HepG2 (cell line): ENCODE measurements around the gene TREH. TPM values are rescaled to one million over a fixed set of nuclear protein-coding genes. Genes with fewer than 3 reads are reported as not detected.

Source experiments
- ATAC-seq: fragments of 200-7000 bp; cut with Tn5 transposase; 3 replicates; pipeline ENCODE4 v1.9.1; 2020; ENCODE audit warnings: mild to moderate bottlenecking, moderate library complexity
- BruUV-seq: library from RNA; stranded (reverse); fragments of 400-500 nt; replicated peaks from 2 replicates; lab custom pipeline; 2021; lab: Mats Ljungman, UMichigan
- CTCF ChIA-PET: fragments of 300-600 bp; formaldehyde crosslinking; extraction: SDS; loops from one replicate; lab custom pipeline; 2021; ENCODE audit warnings: low total read pairs, inconsistent platforms, low intra/inter-chr PET ratio; lab: Yijun Ruan, JAX
- POLR2A ChIA-PET: fragments of 350-600 bp; sonication (Branson Sonifier 250); formaldehyde crosslinking; loops from one replicate; lab custom pipeline; 2020; ENCODE audit warnings: antibody characterized with exemption, inconsistent platforms; lab: Yijun Ruan, JAX
- DNase-seq: peaks from one replicate; pipeline ENCODE4 v3.0.0-alpha.2; 2015; ENCODE audit warnings: low spot score
- FAIRE-seq: peaks from 3 replicates; lab custom pipeline; 2011; peaks lifted over from hg19 to GRCh38; lab: Jason Lieb, UNC
- H2AFZ ChIP-seq: one replicate; pipeline ENCODE4 v1.6.1; 2011; ENCODE audit warnings: low read length, inconsistent platforms
- H3K27ac ChIP-seq: fragments of 300-600 bp; 3 replicates; pipeline ENCODE4 v1.8.0; 2011; ENCODE audit warnings: mixed run types, mild to moderate bottlenecking, mixed read lengths, low read length, inconsistent platforms; ENCODE audit not compliant: insufficient read depth; ENCODE audit errors: extremely low read length
- H3K27me3 ChIP-seq, 2 experiments: fragments of 200-600 bp in 1 of 2; 2 replicates in 1 of 2; 3 replicates in 1 of 2; pipeline versions ENCODE4 v1.6.0 to v1.8.0; 2011; ENCODE audit warnings: low read length in 2 of 2, mild to moderate bottlenecking in 2 of 2, moderate library complexity in 2 of 2, inconsistent platforms in 1 of 2; ENCODE audit not compliant: insufficient read depth in 2 of 2, control insufficient read depth in 1 of 2
- H3K36me3 ChIP-seq, 2 experiments: fragments of 200-600 bp in 1 of 2; replicated peaks in 1 of 2; 2 replicates in 1 of 2; 3 replicates in 1 of 2; pipeline versions ENCODE4 v1.5.1 to v1.8.0; 2011; ENCODE audit warnings: low read length in 2 of 2, inconsistent platforms in 1 of 2; ENCODE audit not compliant: insufficient read depth in 2 of 2, control insufficient read depth in 1 of 2
- H3K4me1 ChIP-seq: 2 replicates; pipeline ENCODE4 v1.5.1; 2012; ENCODE audit warnings: low read length, inconsistent platforms; ENCODE audit not compliant: insufficient read depth
- H3K4me2 ChIP-seq: 2 replicates; pipeline ENCODE4 v1.6.0; 2011; ENCODE audit warnings: low read depth, low read length, inconsistent platforms
- H3K4me3 ChIP-seq, 3 experiments: fragments of 200-600 bp in 1 of 3; sonication (generic), shearing (Covaris generic) in 1 of 3; replicated peaks in 1 of 3; 2 replicates each; pipeline ENCODE4 v1.5.1; 2011 to 2016; ENCODE audit warnings: low read length in 3 of 3, inconsistent platforms in 2 of 3, low read depth in 2 of 3, mild to moderate bottlenecking in 2 of 3, control low read depth in 1 of 3, mixed read lengths in 1 of 3; ENCODE audit not compliant: insufficient read depth in 1 of 3
- H3K79me2 ChIP-seq: one replicate; pipeline ENCODE4 v1.6.1; 2011; ENCODE audit warnings: low read length, inconsistent platforms; ENCODE audit not compliant: insufficient read depth
- H3K9ac ChIP-seq: 2 replicates; pipeline ENCODE4 v1.6.0; 2011; ENCODE audit warnings: mild to moderate bottlenecking, low read depth, low read length, inconsistent platforms; ENCODE audit not compliant: insufficient read depth
- H3K9me3 ChIP-seq: 2 replicates; pipeline ENCODE4 v1.5.1; 2012; ENCODE audit warnings: mild to moderate bottlenecking, low read length
- H4K20me1 ChIP-seq: 2 replicates; pipeline ENCODE4 v1.6.0; 2011; ENCODE audit warnings: inconsistent platforms, mild to moderate bottlenecking, low read length, moderate library complexity; ENCODE audit not compliant: insufficient read depth
- CAMTA2 ChIP-seq: sonication (generic); formaldehyde crosslinking; IDR thresholded peaks from 2 replicates; pipeline ENCODE4 v1.4.0; 2020; ENCODE audit warnings: mild to moderate bottlenecking, missing genetic modification reagents, borderline replicate concordance
- FOXO1 ChIP-seq: sonication (generic); formaldehyde crosslinking; IDR thresholded peaks from 2 replicates; pipeline ENCODE4 v1.4.0; 2020; ENCODE audit warnings: missing genetic modification reagents
- HNRNPL ChIP-seq: fragments of 200-400 bp; formaldehyde crosslinking; IDR thresholded peaks from 2 replicates; pipeline ENCODE4 v1.6.1; 2017; ENCODE audit warnings: mild to moderate bottlenecking, low read depth, low read length
- KAT7 ChIP-seq: IDR thresholded peaks from 2 replicates; pipeline ENCODE4 v1.6.1; 2018; ENCODE audit warnings: borderline replicate concordance, missing compliant biosample characterization
- PCBP1 ChIP-seq: fragments of 200-400 bp; formaldehyde crosslinking; IDR thresholded peaks from 2 replicates; pipeline ENCODE4 v1.6.1; 2017; ENCODE audit warnings: mild to moderate bottlenecking, low read depth, low read length, borderline replicate concordance
- RFXANK ChIP-seq: IDR thresholded peaks from 2 replicates; pipeline ENCODE4 v1.6.1; 2016
- SETDB1 ChIP-seq: sonication (generic); formaldehyde crosslinking; IDR thresholded peaks from 2 replicates; pipeline ENCODE4 v1.5.1; 2020; ENCODE audit warnings: missing genetic modification reagents, mild to moderate bottlenecking, borderline replicate concordance
- SIX1 ChIP-seq: sonication (generic); formaldehyde crosslinking; IDR thresholded peaks from 2 replicates; pipeline ENCODE4 v1.4.0; 2020; ENCODE audit warnings: missing genetic modification reagents, borderline replicate concordance
- SRY ChIP-seq: sonication (generic); formaldehyde crosslinking; IDR thresholded peaks from 2 replicates; pipeline ENCODE4 v1.8.0; 2022; ENCODE audit warnings: mild to moderate bottlenecking, missing genetic modification reagents
- ZEB1 ChIP-seq: IDR thresholded peaks from 2 replicates; pipeline ENCODE4 v1.6.1; 2012; ENCODE audit warnings: mild to moderate bottlenecking, low read depth, inconsistent platforms; ENCODE audit not compliant: insufficient replicate concordance
- ZNF124 ChIP-seq: sonication (generic); formaldehyde crosslinking; IDR thresholded peaks from 2 replicates; pipeline ENCODE4 v1.4.0; 2020; ENCODE audit warnings: missing genetic modification reagents
- ZNF20 ChIP-seq: sonication (generic); formaldehyde crosslinking; IDR thresholded peaks from 2 replicates; pipeline ENCODE4 v1.4.0; 2020; ENCODE audit warnings: mild to moderate bottlenecking, moderate library complexity, missing genetic modification reagents
- ZNF589 ChIP-seq: sonication (generic); formaldehyde crosslinking; conservative IDR thresholded peaks from 2 replicates; pipeline ENCODE4 v1.8.0; 2022; ENCODE audit warnings: mild to moderate bottlenecking, moderate library complexity, missing genetic modification reagents
- ZSCAN21 ChIP-seq: sonication (generic); formaldehyde crosslinking; IDR thresholded peaks from 2 replicates; pipeline ENCODE4 v1.8.0; 2022; ENCODE audit warnings: mild to moderate bottlenecking, missing genetic modification reagents, moderate library complexity, borderline replicate concordance
- WGBS: methylation state at CpG from one replicate; pipeline ENCODE4 v1.1.6; 2017; ENCODE audit warnings: low lambda C conversion rate; 5-methylcytosine and 5-hydroxymethylcytosine counted together
- in situ Hi-C: cut with HindIII; loops from 2 replicates; pipeline ENCODE4 v1.10.0; 2017; ENCODE audit warnings: low pct_unique_long_range_greater_than_20kb; ENCODE audit not compliant: extremely low pct_ligation_motif_present
- intact Hi-C: fragments of 100-400 bp; cut with micrococcal nuclease; formaldehyde crosslinking; loops from one replicate; pipeline ENCODE4 v1.10.0; 2022; ENCODE audit not compliant: unreplicated experiment
- polyA plus RNA-seq, 8 experiments: library from polyadenylated mRNA; depleted of rRNA in 3 of 8; stranded (reverse) in 7 of 8; unstranded in 1 of 8; fragments of >200 nt; fragmentation: Illumina TruSeq in 4 of 8; extraction: Trizol in 4 of 8; gene quantifications; 2 replicates each; pipeline versions ENCODE4 v1.2.1 to v1.2.3, GENCODE V29; 2011 to 2016; ENCODE audit warnings: low read depth in 4 of 8, missing spikeins in 1 of 8, mixed read lengths in 1 of 8; ENCODE audit not compliant: insufficient read depth in 1 of 8
- total RNA-seq, 5 experiments: library from RNA; depleted of rRNA; stranded (reverse); fragments of >200 nt; fragmentation: Illumina TruSeq; extraction: Trizol; gene quantifications; 2 replicates each; pipeline ENCODE4 v1.2.3, GENCODE V29; 2016; ENCODE audit warnings: low read depth in 1 of 5
- TF ChIP-seq, protein P1 (sequence below): sonication (generic); formaldehyde crosslinking; IDR thresholded peaks from 2 replicates; pipeline ENCODE4 v1.4.0; 2020; ENCODE audit warnings: low read depth, missing genetic modification reagents
- TF ChIP-seq, protein P2 (sequence below): sonication (generic); formaldehyde crosslinking; IDR thresholded peaks from 2 replicates; pipeline ENCODE4 v1.4.0; 2020; ENCODE audit warnings: missing genetic modification reagents
- TF ChIP-seq, protein P3 (sequence below): sonication (generic); formaldehyde crosslinking; IDR thresholded peaks from 2 replicates; pipeline ENCODE4 v1.8.0; 2022; ENCODE audit warnings: mild to moderate bottlenecking, missing genetic modification reagents, borderline replicate concordance

The TREH gene
- total and polyA plus RNA-seq, 2 of the 13 experiments (the other 11 are each of a cell fraction or from before 2014, with no cell fraction given): 0.53 to 0.86 TPM

DNA sequence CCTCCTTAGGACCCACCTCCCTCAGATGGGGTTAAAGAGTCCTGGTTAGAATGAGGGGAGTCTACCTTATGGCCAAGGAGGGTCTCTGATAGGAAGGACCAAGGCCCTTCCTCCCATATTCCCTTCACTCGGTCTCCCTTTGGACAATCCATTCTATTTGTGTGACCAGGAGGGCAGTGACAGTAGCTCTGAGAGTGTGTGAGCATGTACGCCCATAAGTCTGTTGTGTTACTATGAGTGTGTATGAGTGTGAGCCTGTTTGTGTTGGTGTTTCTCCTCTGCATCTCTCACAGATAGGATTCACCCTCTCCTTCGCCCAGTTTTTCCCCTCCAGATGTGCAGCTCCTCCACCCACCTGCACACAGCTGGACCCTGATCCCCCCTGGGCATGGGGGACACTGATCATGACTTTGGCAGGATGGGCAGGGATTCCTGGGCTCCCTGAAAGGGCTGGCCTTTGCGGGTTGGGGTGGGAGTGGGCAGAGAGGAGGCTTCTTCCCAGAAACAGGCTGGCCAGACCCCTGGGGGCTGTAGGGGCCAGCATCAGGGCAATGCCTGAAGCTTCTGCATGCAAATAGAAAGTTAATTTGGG, 57.6 kb downstream of the TREH start:
- intact Hi-C loops (loop anchor here (5.0 kb wide), 1 partner anchor 35 kb away; no protein-coding TSS in a partner anchor), in situ Hi-C loops (no loop called here)
- ATAC-seq (0 out of 3 replicates have a peak, but pooled peaks have one; percentile 3), DNase-seq (no peak), FAIRE-seq (no peak)
- Histone ChIP-seq H3K4me3 (peak overlapping the region; percentile 81 to 97 (median 87)), H3K4me1 (peaks cover 57% of the 10 kb centered on the region), H3K27me3 (no peaks in the 10 kb centered on the region; a peak in 1 of 5 replicates), H2AFZ (peak overlapping the region; percentile 69), H3K9me3 (no peaks in the 10 kb centered on the region), H3K9ac (peak overlapping the region; percentile 82), H3K36me3 (peaks cover 5 to 13% of the 10 kb centered on the region in 2 experiments; a peak in 4 of 5 replicates), H3K79me2 (peaks cover 9% of the 10 kb centered on the region), H3K27ac (peak overlapping the region; percentile 95), H4K20me1 (no peaks in the 10 kb centered on the region), H3K4me2 (peak overlapping the region; percentile 98)
- WGBS: 10% methylated on average over 3 of the region's 4 CpGs
- ChIA-PET POLR2A (interaction anchor here (0.5 to 2.7 kb wide), 14 partner anchors 8 to 376 kb away, joined by 3 to 83 read pairs (median 9); partner anchors contain the start of genes ARCN1, PHLDB1 and TREH), CTCF (no interaction called here)
- BruUV-seq: TSS peak; percentile 51
- TF ChIP-seq, protein P1, sequence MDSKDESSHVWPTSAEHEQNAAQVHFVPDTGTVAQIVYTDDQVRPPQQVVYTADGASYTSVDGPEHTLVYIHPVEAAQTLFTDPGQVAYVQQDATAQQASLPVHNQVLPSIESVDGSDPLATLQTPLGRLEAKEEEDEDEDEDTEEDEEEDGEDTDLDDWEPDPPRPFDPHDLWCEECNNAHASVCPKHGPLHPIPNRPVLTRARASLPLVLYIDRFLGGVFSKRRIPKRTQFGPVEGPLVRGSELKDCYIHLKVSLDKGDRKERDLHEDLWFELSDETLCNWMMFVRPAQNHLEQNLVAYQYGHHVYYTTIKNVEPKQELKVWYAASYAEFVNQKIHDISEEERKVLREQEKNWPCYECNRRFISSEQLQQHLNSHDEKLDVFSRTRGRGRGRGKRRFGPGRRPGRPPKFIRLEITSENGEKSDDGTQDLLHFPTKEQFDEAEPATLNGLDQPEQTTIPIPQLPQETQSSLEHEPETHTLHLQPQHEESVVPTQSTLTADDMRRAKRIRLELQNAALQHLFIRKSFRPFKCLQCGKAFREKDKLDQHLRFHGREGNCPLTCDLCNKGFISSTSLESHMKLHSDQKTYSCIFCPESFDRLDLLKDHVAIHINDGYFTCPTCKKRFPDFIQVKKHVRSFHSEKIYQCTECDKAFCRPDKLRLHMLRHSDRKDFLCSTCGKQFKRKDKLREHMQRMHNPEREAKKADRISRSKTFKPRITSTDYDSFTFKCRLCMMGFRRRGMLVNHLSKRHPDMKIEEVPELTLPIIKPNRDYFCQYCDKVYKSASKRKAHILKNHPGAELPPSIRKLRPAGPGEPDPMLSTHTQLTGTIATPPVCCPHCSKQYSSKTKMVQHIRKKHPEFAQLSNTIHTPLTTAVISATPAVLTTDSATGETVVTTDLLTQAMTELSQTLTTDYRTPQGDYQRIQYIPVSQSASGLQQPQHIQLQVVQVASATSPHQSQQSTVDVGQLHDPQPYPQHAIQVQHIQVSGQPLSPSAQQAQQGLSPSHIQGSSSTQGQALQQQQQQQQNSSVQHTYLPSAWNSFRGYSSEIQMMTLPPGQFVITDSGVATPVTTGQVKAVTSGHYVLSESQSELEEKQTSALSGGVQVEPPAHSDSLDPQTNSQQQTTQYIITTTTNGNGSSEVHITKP (CRISPR knock-in tag): no peak
- no peak for TF ChIP-seq FOXO1 (CRISPR knock-in tag)
- no peak for TF ChIP-seq HNRNPL
- TF ChIP-seq SRY (CRISPR knock-in tag): no peak
- no peak for TF ChIP-seq RFXANK (CRISPR knock-in tag)
- TF ChIP-seq KAT7 (CRISPR knock-in tag): no peak
- TF ChIP-seq, protein P2, sequence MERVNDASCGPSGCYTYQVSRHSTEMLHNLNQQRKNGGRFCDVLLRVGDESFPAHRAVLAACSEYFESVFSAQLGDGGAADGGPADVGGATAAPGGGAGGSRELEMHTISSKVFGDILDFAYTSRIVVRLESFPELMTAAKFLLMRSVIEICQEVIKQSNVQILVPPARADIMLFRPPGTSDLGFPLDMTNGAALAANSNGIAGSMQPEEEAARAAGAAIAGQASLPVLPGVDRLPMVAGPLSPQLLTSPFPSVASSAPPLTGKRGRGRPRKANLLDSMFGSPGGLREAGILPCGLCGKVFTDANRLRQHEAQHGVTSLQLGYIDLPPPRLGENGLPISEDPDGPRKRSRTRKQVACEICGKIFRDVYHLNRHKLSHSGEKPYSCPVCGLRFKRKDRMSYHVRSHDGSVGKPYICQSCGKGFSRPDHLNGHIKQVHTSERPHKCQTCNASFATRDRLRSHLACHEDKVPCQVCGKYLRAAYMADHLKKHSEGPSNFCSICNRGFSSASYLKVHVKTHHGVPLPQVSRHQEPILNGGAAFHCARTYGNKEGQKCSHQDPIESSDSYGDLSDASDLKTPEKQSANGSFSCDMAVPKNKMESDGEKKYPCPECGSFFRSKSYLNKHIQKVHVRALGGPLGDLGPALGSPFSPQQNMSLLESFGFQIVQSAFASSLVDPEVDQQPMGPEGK (CRISPR knock-in tag): 0 out of 2 replicates have a peak, but pooled peaks have one; percentile 4
- no peak for TF ChIP-seq ZNF124 (CRISPR knock-in tag)
- no peak for TF ChIP-seq ZNF589 (CRISPR knock-in tag)
- 0 out of 2 replicates have a peak, but pooled peaks have one; percentile 29 for TF ChIP-seq ZSCAN21 (CRISPR knock-in tag)
- no peak for TF ChIP-seq ZNF20 (CRISPR knock-in tag)
- TF ChIP-seq ZEB1: no peak
- TF ChIP-seq PCBP1: no peak
- TF ChIP-seq SETDB1 (CRISPR knock-in tag): no peak
- no peak for TF ChIP-seq SIX1
- 0 out of 2 replicates have a peak, but pooled peaks have one; percentile 71 for TF ChIP-seq CAMTA2 (CRISPR knock-in tag)
- TF ChIP-seq, protein P3, sequence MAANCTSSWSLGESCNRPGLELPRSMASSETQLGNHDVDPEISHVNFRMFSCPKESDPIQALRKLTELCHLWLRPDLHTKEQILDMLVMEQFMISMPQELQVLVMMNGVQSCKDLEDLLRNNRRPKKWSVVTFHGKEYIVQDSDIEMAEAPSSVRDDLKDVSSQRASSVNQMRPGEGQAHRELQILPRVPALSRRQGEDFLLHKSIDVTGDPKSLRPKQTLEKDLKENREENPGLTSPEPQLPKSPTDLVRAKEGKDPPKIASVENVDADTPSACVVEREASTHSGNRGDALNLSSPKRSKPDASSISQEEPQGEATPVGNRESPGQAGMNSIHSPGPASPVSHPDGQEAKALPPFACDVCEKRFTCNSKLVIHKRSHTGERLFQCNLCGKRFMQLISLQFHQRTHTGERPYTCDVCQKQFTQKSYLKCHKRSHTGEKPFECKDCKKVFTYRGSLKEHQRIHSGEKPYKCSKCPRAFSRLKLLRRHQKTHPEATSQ: 0 out of 2 replicates have a peak, but pooled peaks have one; percentile 15
